Brain microvascular endothelial cell (primary cell): Measurements from ENCODE around the gene SCGB1A1.

Experiments used
- DNase-seq: peaks from one replicate; pipeline ENCODE4 v3.0.0-alpha.2; 2020
- H3K27ac ChIP-seq: fragments of 250-450 bp; sonication (Bioruptor Pico); 2 replicates; pipeline ENCODE4 v1.5.1; 2020; ENCODE audit warnings: mild to moderate bottlenecking, moderate library complexity
- H3K27me3 ChIP-seq: fragments of 250-450 bp; sonication (Bioruptor Pico); replicated peaks from 2 replicates; pipeline ENCODE4 v1.5.1; 2020; ENCODE audit warnings: mild to moderate bottlenecking
- H3K36me3 ChIP-seq: fragments of 250-450 bp; sonication (Bioruptor Pico); replicated peaks from 2 replicates; pipeline ENCODE4 v1.5.1; 2020; ENCODE audit warnings: mild to moderate bottlenecking
- H3K4me3 ChIP-seq: 2 replicates; pipeline ENCODE4 v1.5.1; 2011; ENCODE audit warnings: low read depth, mild to moderate bottlenecking, control low read depth, low read length, moderate library complexity
- CTCF ChIP-seq: IDR thresholded peaks from 2 replicates; pipeline ENCODE4 v1.5.1; 2011; ENCODE audit warnings: low read depth, mild to moderate bottlenecking, moderate library complexity, low read length, control low read depth, inconsistent platforms; ENCODE audit errors: missing control alignments
- in situ Hi-C: cut with HindIII; loops from 2 replicates; pipeline ENCODE4 v1.10.0; 2017; ENCODE audit warnings: low sequenced_read_pairs, low pct_ligation_motif_present

SCGB1A1 gene

GRCh38 chr11:62390237-62390636 lies 28.6 kb upstream of the SCGB1A1 start:
- no peaks in the 10 kb centered on the region for H3K36me3 ChIP-seq
- H3K27me3 ChIP-seq = no peaks in the 10 kb centered on the region
- in situ Hi-C loops = loop anchor here (25.0 kb wide), 1 partner anchor 172 kb away; the partner anchor contains the start of gene EEF1G
- no peak overlapping the region for H3K27ac ChIP-seq
- no peak for DNase-seq
- no peak overlapping the region for H3K4me3 ChIP-seq
- no peak for TF ChIP-seq CTCF

DNA sequence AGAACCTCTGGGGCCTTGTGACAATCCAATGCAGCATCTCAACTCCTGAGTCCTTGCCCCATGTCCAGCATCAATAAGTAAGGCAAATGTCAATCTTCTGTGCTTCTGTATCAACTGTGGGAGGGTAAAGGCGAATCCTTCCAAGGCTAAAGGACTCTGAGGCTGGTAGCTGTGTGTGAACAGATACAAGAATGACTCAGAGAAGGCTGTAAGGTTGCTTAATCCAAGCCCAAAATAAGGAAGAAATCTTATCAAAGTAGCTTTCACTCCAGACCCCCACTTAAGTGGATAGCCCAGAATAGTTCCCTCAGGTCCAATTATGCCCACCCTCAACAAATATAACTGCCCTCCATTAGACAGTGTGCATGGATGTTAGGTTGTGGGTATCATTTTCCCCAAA lies 28.1 kb upstream of the SCGB1A1 start:
- no peak overlapping the region for H3K27ac ChIP-seq
- in situ Hi-C loops = loop anchor here (25.0 kb wide), 1 partner anchor 172 kb away; the partner anchor contains the start of gene EEF1G
- H3K36me3 ChIP-seq = no peaks in the 10 kb centered on the region
- no peak for TF ChIP-seq CTCF
- H3K4me3 ChIP-seq = no peak overlapping the region
- no peak for DNase-seq
- no peaks in the 10 kb centered on the region for H3K27me3 ChIP-seq

GRCh38 chr11:62391642-62392425 lies 27.0 kb upstream of the SCGB1A1 start:
- TF ChIP-seq CTCF = peak; percentile 47
- in situ Hi-C loops = loop anchor here (25.0 kb wide), 1 partner anchor 170 kb away; the partner anchor contains the start of gene EEF1G
- no peak overlapping the region for H3K4me3 ChIP-seq
- H3K36me3 ChIP-seq = no peaks in the 10 kb centered on the region
- H3K27ac ChIP-seq = no peak overlapping the region
- no peak for DNase-seq
- no peaks in the 10 kb centered on the region for H3K27me3 ChIP-seq

DNA sequence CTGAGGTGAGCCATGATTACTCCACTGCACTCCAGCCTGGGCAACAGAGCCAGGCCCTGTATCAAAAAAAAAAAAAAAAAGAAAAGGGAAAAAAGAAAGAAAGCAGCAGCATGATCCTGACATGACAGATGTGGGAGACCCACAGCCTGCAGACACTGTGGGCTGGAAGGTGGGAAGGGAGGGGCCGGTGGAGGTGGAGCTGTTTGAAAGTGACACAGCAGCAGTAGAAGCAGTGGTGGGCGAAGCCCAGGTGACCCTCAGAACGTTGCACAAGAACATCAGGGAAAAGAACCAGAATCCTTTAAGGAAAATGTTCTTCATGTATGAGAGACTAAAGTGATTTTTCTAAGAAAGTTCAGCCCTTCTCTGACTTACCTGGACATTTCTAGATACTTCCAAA lies 26.3 kb upstream of the SCGB1A1 start:
- in situ Hi-C loops = loop anchor here (25.0 kb wide), 1 partner anchor 170 kb away; the partner anchor contains the start of gene EEF1G
- TF ChIP-seq CTCF = no peak

GRCh38 chr11:62393061-62393611 lies 25.7 kb upstream of the SCGB1A1 start:
- Histone ChIP-seq H3K27me3 (no peaks in the 10 kb centered on the region), H3K27ac (no peak overlapping the region), H3K36me3 (no peaks in the 10 kb centered on the region), H3K4me3 (no peak overlapping the region)
- peak; percentile 29 for TF ChIP-seq CTCF
- in situ Hi-C loops = loop anchor here (25.0 kb wide), 1 partner anchor 169 kb away; the partner anchor contains the start of gene EEF1G
- no peak for DNase-seq

More for the DNA sequence above, 26.3 kb upstream of the SCGB1A1 start:
- H3K4me3 ChIP-seq = no peak overlapping the region
- no peak for DNase-seq
- no peaks in the 10 kb centered on the region for H3K36me3 ChIP-seq
- H3K27ac ChIP-seq = no peak overlapping the region
- no peaks in the 10 kb centered on the region for H3K27me3 ChIP-seq
